WTC11 (cell line): Measurements from ENCODE around the gene UBXN2A. TPM values are rescaled to one million over a fixed set of nuclear protein-coding genes. Genes with fewer than 3 reads are reported as not detected.

ENCODE experiments used
- ATAC-seq: fragments of 200-7000 bp; cut with Tn5 transposase; 2 replicates; pipeline ENCODE4 v1.10.0; 2021; ENCODE audit warnings: mild to moderate bottlenecking, moderate library complexity
- CTCF ChIA-PET: fragments of 300-600 bp; sonication (Branson Sonifier 250); formaldehyde crosslinking; loops from one replicate; lab custom pipeline; 2021; ENCODE audit warnings: antibody characterized with exemption; lab: Charles Lee
- POLR2A ChIA-PET: fragments of 350-600 bp; sonication (Branson Sonifier 250); formaldehyde crosslinking; loops from one replicate; lab custom pipeline; 2021; ENCODE audit warnings: antibody characterized with exemption; lab: Charles Lee
- DNase-seq: peaks from one replicate; pipeline ENCODE4 v3.0.0; 2021; ENCODE audit warnings: low spot score
- H3K27ac Mint-ChIP-seq: 2 replicates; pipeline ENCODE4 v1.8.0; 2021; ENCODE audit warnings: mixed read lengths
- H3K27me3 Mint-ChIP-seq: 2 replicates; pipeline ENCODE4 v1.8.0; 2021; ENCODE audit warnings: low read depth, mild to moderate bottlenecking, moderate library complexity, mixed read lengths
- H3K36me3 Mint-ChIP-seq: 2 replicates; pipeline ENCODE4 v1.8.0; 2021; ENCODE audit warnings: mixed read lengths
- H3K4me1 Mint-ChIP-seq: 2 replicates; pipeline ENCODE4 v1.8.0; 2022; ENCODE audit warnings: mixed read lengths
- H3K4me3 Mint-ChIP-seq: 2 replicates; pipeline ENCODE4 v1.8.0; 2021; ENCODE audit warnings: mild to moderate bottlenecking, moderate library complexity, mixed read lengths
- H3K9me3 Mint-ChIP-seq: 2 replicates; pipeline ENCODE4 v1.8.0; 2021; ENCODE audit warnings: mixed read lengths
- AFF4 ChIP-seq: sonication (generic); formaldehyde crosslinking; IDR thresholded peaks from 2 replicates; pipeline ENCODE4 v1.8.1; 2023; ENCODE audit warnings: mild to moderate bottlenecking, missing genetic modification reagents, borderline replicate concordance
- ATF1 ChIP-seq: sonication (generic); formaldehyde crosslinking; IDR thresholded peaks from 2 replicates; pipeline ENCODE4 v1.8.1; 2023; ENCODE audit warnings: mild to moderate bottlenecking, moderate library complexity, missing genetic modification reagents
- CREB1 ChIP-seq: sonication (generic); formaldehyde crosslinking; IDR thresholded peaks from 2 replicates; pipeline ENCODE4 v1.8.0; 2023; ENCODE audit warnings: mild to moderate bottlenecking, missing genetic modification reagents
- GABPB1 ChIP-seq: sonication (generic); formaldehyde crosslinking; IDR thresholded peaks from 2 replicates; pipeline ENCODE4 v1.8.1; 2023; ENCODE audit warnings: mild to moderate bottlenecking, missing genetic modification reagents
- JUN ChIP-seq: sonication (generic); formaldehyde crosslinking; IDR thresholded peaks from 2 replicates; pipeline ENCODE4 v1.8.0; 2023; ENCODE audit warnings: mild to moderate bottlenecking, missing genetic modification reagents
- MAX ChIP-seq: sonication (generic); formaldehyde crosslinking; IDR thresholded peaks from 2 replicates; pipeline ENCODE4 v1.8.0; 2022; ENCODE audit warnings: mild to moderate bottlenecking, missing genetic modification reagents
- NFYB ChIP-seq: sonication (generic); formaldehyde crosslinking; conservative IDR thresholded peaks from 2 replicates; pipeline ENCODE4 v1.8.0; 2022; ENCODE audit warnings: low read depth, missing genetic modification reagents
- NR1H2 ChIP-seq: sonication (generic); formaldehyde crosslinking; IDR thresholded peaks from 2 replicates; pipeline ENCODE4 v1.9.0; 2021; ENCODE audit warnings: mild to moderate bottlenecking, moderate library complexity, missing genetic modification reagents
- NR2C2 ChIP-seq: sonication (generic); formaldehyde crosslinking; IDR thresholded peaks from 2 replicates; pipeline ENCODE4 v1.8.0; 2022; ENCODE audit warnings: mild to moderate bottlenecking, missing genetic modification reagents
- OVOL2 ChIP-seq: fragments of 250-450 bp; sonication (Bioruptor Pico); IDR thresholded peaks from 2 replicates; pipeline ENCODE4 v1.9.0; 2021; ENCODE audit warnings: mild to moderate bottlenecking, borderline replicate concordance
- TCF7 ChIP-seq: sonication (generic); formaldehyde crosslinking; IDR thresholded peaks from 2 replicates; pipeline ENCODE4 v1.8.0; 2022; ENCODE audit warnings: mild to moderate bottlenecking, low read depth, missing genetic modification reagents, moderate library complexity
- TP53 ChIP-seq: sonication (generic); formaldehyde crosslinking; IDR thresholded peaks from 2 replicates; pipeline ENCODE4 v1.8.1; 2023; ENCODE audit warnings: mild to moderate bottlenecking, missing genetic modification reagents
- ZNF121 ChIP-seq: sonication (generic); formaldehyde crosslinking; IDR thresholded peaks from 2 replicates; pipeline ENCODE4 v1.8.0; 2023; ENCODE audit warnings: missing genetic modification reagents
- ZNF232 ChIP-seq: sonication (generic); formaldehyde crosslinking; IDR thresholded peaks from 2 replicates; pipeline ENCODE4 v1.8.0; 2022; ENCODE audit warnings: mild to moderate bottlenecking, missing genetic modification reagents
- total RNA-seq: library from RNA; stranded (reverse); gene quantifications from 3 replicates; pipeline ENCODE4 v1.2.3, GENCODE V29; 2021
- TF ChIP-seq, protein P1 (sequence below): sonication (generic); formaldehyde crosslinking; IDR thresholded peaks from 2 replicates; pipeline ENCODE4 v1.8.1; 2023; ENCODE audit warnings: mild to moderate bottlenecking, moderate library complexity, missing genetic modification reagents
- TF ChIP-seq, protein P2 (sequence below): sonication (generic); formaldehyde crosslinking; IDR thresholded peaks from 2 replicates; pipeline ENCODE4 v1.8.1; 2023; ENCODE audit warnings: mild to moderate bottlenecking, missing genetic modification reagents
- TF ChIP-seq, protein P3 (sequence below): fragments of 250-450 bp; sonication (Bioruptor Pico); IDR thresholded peaks from 2 replicates; pipeline ENCODE4 v1.9.0; 2021; ENCODE audit warnings: mild to moderate bottlenecking, borderline replicate concordance
- TF ChIP-seq, protein P4 (sequence below): fragments of 250-450 bp; sonication (Bioruptor Pico); conservative IDR thresholded peaks from 2 replicates; pipeline ENCODE4 v1.9.0; 2021; ENCODE audit warnings: mild to moderate bottlenecking

Gene UBXN2A
- total RNA-seq, 1 experiment from 2014 or later: 16.8 TPM

GRCh38 chr2:23940718-23941620, 706 bp downstream of the UBXN2A start:
- DNase-seq: no peak
- ChIA-PET POLR2A (interaction anchor here (1.3 to 3.0 kb wide), 2 partner anchors 14 to 143 kb away, joined by 5 to 83 read pairs; partner anchors contain the start of genes ATAD2B and TP53I3), CTCF (interaction anchor here (1.6 to 2.2 kb wide), 2 partner anchors 14 kb away, joined by 13 to 43 read pairs; partner anchors contain the start of gene ATAD2B)
- peak overlapping the region; percentile 88 for H3K4me3 Mint-ChIP-seq
- H3K4me1 Mint-ChIP-seq: peaks cover 28% of the 10 kb centered on the region
- H3K27me3 Mint-ChIP-seq: no peaks in the 10 kb centered on the region; the same call in 1 of the 2 replicates
- no peaks in the 10 kb centered on the region for H3K9me3 Mint-ChIP-seq
- H3K27ac Mint-ChIP-seq: peak overlapping the region; percentile 75
- ATAC-seq: no peak
- TF ChIP-seq, protein P1, sequence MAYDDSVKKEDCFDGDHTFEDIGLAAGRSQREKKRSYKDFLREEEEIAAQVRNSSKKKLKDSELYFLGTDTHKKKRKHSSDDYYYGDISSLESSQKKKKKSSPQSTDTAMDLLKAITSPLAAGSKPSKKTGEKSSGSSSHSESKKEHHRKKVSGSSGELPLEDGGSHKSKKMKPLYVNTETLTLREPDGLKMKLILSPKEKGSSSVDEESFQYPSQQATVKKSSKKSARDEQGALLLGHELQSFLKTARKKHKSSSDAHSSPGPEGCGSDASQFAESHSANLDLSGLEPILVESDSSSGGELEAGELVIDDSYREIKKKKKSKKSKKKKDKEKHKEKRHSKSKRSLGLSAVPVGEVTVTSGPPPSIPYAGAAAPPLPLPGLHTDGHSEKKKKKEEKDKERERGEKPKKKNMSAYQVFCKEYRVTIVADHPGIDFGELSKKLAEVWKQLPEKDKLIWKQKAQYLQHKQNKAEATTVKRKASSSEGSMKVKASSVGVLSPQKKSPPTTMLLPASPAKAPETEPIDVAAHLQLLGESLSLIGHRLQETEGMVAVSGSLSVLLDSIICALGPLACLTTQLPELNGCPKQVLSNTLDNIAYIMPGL (CRISPR knock-in tag): 0 out of 2 replicates have a peak, but pooled peaks have one; percentile 9
- TF ChIP-seq GABPB1 (CRISPR knock-in tag) (0 out of 2 replicates have a peak, but pooled peaks have one; percentile 11), TP53 (CRISPR knock-in tag) (0 out of 2 replicates have a peak, but pooled peaks have one; percentile 37), NR1H2 (CRISPR knock-in tag) (no peak), ATF1 (CRISPR knock-in tag) (no peak), JUN (CRISPR knock-in tag) (0 out of 2 replicates have a peak, but pooled peaks have one; percentile 70)
- H3K36me3 Mint-ChIP-seq: peaks cover 10% of the 10 kb centered on the region

DNA sequence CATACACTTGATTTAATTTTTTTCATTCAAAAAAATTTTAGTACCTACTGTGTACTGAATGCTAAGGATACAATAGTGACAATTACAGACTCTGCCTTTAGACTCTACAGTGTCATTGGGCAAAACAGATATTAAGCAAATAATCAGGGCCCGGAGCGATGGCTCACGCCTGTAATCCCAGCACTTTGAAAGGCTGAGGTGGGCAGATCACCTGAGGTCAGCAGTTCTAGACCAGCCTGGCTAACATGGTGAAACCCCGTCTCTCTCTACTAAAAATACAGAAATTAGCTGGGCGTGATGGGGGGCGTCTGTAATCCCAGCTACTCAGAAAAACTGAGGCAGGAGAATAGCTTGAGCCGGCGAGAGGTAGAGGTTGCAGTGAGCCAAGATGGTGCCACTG, 1.4 kb downstream of the UBXN2A start:
- H3K27ac Mint-ChIP-seq: no peak overlapping the region
- TF ChIP-seq ZNF232 (no peak), ZNF121 (CRISPR knock-in tag) (no peak), TCF7 (CRISPR knock-in tag) (no peak), AFF4 (no peak), NFYB (no peak), CREB1 (CRISPR knock-in tag) (no peak), NR2C2 (CRISPR knock-in tag) (no peak), MAX (CRISPR knock-in tag) (no peak), OVOL2 (CRISPR knock-in tag) (no peak)
- TF ChIP-seq, protein P2, sequence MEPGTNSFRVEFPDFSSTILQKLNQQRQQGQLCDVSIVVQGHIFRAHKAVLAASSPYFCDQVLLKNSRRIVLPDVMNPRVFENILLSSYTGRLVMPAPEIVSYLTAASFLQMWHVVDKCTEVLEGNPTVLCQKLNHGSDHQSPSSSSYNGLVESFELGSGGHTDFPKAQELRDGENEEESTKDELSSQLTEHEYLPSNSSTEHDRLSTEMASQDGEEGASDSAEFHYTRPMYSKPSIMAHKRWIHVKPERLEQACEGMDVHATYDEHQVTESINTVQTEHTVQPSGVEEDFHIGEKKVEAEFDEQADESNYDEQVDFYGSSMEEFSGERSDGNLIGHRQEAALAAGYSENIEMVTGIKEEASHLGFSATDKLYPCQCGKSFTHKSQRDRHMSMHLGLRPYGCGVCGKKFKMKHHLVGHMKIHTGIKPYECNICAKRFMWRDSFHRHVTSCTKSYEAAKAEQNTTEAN (CRISPR knock-in tag): no peak
- TF ChIP-seq, protein P3, sequence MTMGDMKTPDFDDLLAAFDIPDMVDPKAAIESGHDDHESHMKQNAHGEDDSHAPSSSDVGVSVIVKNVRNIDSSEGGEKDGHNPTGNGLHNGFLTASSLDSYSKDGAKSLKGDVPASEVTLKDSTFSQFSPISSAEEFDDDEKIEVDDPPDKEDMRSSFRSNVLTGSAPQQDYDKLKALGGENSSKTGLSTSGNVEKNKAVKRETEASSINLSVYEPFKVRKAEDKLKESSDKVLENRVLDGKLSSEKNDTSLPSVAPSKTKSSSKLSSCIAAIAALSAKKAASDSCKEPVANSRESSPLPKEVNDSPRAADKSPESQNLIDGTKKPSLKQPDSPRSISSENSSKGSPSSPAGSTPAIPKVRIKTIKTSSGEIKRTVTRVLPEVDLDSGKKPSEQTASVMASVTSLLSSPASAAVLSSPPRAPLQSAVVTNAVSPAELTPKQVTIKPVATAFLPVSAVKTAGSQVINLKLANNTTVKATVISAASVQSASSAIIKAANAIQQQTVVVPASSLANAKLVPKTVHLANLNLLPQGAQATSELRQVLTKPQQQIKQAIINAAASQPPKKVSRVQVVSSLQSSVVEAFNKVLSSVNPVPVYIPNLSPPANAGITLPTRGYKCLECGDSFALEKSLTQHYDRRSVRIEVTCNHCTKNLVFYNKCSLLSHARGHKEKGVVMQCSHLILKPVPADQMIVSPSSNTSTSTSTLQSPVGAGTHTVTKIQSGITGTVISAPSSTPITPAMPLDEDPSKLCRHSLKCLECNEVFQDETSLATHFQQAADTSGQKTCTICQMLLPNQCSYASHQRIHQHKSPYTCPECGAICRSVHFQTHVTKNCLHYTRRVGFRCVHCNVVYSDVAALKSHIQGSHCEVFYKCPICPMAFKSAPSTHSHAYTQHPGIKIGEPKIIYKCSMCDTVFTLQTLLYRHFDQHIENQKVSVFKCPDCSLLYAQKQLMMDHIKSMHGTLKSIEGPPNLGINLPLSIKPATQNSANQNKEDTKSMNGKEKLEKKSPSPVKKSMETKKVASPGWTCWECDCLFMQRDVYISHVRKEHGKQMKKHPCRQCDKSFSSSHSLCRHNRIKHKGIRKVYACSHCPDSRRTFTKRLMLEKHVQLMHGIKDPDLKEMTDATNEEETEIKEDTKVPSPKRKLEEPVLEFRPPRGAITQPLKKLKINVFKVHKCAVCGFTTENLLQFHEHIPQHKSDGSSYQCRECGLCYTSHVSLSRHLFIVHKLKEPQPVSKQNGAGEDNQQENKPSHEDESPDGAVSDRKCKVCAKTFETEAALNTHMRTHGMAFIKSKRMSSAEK: no peak
- TF ChIP-seq, protein P4, sequence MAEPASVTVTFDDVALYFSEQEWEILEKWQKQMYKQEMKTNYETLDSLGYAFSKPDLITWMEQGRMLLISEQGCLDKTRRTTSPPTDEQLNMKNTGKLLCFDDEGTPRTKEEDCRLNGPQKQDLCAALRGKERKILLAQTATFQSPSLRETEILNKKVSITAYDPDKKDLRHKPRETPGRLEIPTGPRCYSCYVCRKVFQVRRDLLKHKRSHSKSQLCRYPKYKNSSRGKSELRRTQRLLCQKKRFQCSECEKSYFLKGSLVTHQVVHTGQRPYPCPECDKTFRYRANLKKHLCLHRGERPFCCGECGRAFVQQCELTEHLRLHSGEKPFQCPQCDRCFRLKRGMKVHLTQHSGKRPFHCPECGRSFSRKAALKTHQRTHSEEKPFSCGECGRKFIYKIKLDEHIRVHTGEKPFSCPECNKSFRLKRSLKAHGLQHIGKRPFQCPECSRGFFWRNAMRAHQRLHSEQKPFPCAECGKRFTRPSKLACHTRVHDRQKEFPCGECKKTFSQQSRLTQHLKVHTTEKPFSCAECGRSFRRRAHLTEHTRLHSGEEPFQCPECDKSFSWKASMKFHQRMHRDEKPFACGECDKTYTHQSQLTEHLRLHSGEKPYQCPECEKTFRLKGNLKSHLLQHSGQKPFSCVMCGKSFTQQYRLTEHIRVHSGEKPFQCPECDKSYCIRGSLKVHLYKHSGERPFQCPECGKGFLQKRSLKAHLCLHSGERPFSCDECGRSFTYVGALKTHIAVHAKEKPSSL (CRISPR knock-in tag): no peak

More for the DNA sequence above, 1.4 kb downstream of the UBXN2A start:
- Mint-ChIP-seq H3K4me3 (peak overlapping the region; percentile 40), H3K36me3 (peaks cover 10% of the 10 kb centered on the region), H3K27me3 (no peaks in the 10 kb centered on the region), H3K9me3 (no peaks in the 10 kb centered on the region), H3K4me1 (peaks cover 28% of the 10 kb centered on the region)
- ChIA-PET POLR2A (interaction anchor here (1.1 to 1.3 kb wide), 2 partner anchors 16 to 143 kb away, joined by 3 to 5 read pairs; partner anchors contain the start of gene TP53I3), CTCF (interaction anchor here (0.6 to 1.6 kb wide), 2 partner anchors 15 to 104 kb away, joined by 5 to 13 read pairs; partner anchors contain the start of gene ATAD2B)
- no peak for ATAC-seq
- no peak for DNase-seq
